Aorta (tissue), 5 donors: ENCODE data around the gene MYO1D. TPM values are rescaled to one million over a fixed set of nuclear protein-coding genes. Genes with fewer than 3 reads are reported as not detected.
A peak's percentile ranks its signal among the peaks of the same experiment; 100 is the strongest.
"Not testable (repeated sequence)": the region's sequence is repeated elsewhere in the genome, so short reads cannot be mapped to it uniquely, and the experiment has no call there.

Experiments used
- ATAC-seq: fragments of 200-7000 bp; cut with Tn5 transposase; one replicate; pipeline ENCODE4 v1.9.1; 2022; ENCODE audit warnings: moderate library complexity; ENCODE audit not compliant: low FRiP score
- DNase-seq, 2 donors: peaks; one replicate each; pipeline ENCODE4 v3.0.0-alpha.2; 2020
- H3K27ac ChIP-seq, 2 donors: one replicate each; pipeline ENCODE4 v1.5.1; 2013; ENCODE audit warnings: low read length in 2 of 2, mild to moderate bottlenecking in 2 of 2, moderate library complexity in 2 of 2, control low read depth in 1 of 2, inconsistent platforms in 1 of 2, low read depth in 1 of 2
- H3K27me3 ChIP-seq, 2 donors: one replicate each; pipeline ENCODE4 v1.6.1; 2013; ENCODE audit warnings: control low read depth in 1 of 2, low read length in 1 of 2, mild to moderate bottlenecking in 1 of 2, moderate library complexity in 1 of 2; ENCODE audit not compliant: insufficient read depth in 2 of 2, control insufficient read depth in 1 of 2
- H3K36me3 ChIP-seq, 2 donors: one replicate each; pipeline ENCODE4 v1.6.1; 2013; ENCODE audit warnings: control low read depth in 1 of 2, low read length in 1 of 2, mild to moderate bottlenecking in 1 of 2; ENCODE audit not compliant: insufficient read depth in 2 of 2, control insufficient read depth in 1 of 2
- H3K4me1 ChIP-seq, 2 donors: one replicate each; pipeline ENCODE4 v1.6.1; 2013; ENCODE audit warnings: low read length in 2 of 2, control low read depth in 1 of 2, mild to moderate bottlenecking in 1 of 2, moderate library complexity in 1 of 2; ENCODE audit not compliant: insufficient read depth in 2 of 2, control insufficient read depth in 1 of 2
- H3K4me3 ChIP-seq, 2 donors: one replicate each; pipeline ENCODE4 v1.5.1; 2013; ENCODE audit warnings: low read length in 2 of 2, control low read depth in 1 of 2, mild to moderate bottlenecking in 1 of 2
- H3K9me3 ChIP-seq: one replicate; pipeline ENCODE4 v1.6.1; 2013; ENCODE audit warnings: mild to moderate bottlenecking, low read length; ENCODE audit not compliant: control insufficient read depth
- WGBS, 2 donors: extraction: QIAGEN DNeasy Blood & Tissue Kit; methylation state at CpG; one replicate each; pipeline ENCODE4 v1.1.7; 2013; 5-methylcytosine and 5-hydroxymethylcytosine counted together
- intact Hi-C, 2 donors: fragments of 100-400 bp; cut with DNase I; formaldehyde crosslinking; loops; one replicate each; pipeline versions ENCODE4 v1.14.2 to v1.15.0; 2022
- polyA plus RNA-seq, 2 donors: library from polyadenylated mRNA; stranded (reverse); fragments of 200-250 nt; gene quantifications; one replicate each; pipeline ENCODE4 v1.2.3, GENCODE V29; 2013
- total RNA-seq, 2 donors: library from RNA; stranded (reverse); fragmentation: NEBNext Ultra II Directional; extraction: Animal tissue kit (Norgen Biotek cat#: 25700); gene quantifications; one replicate each; pipeline ENCODE4 v1.2.1, GENCODE V29; 2021
- donor health status: healthy with polysubstance abuse.
- donor health status: Bipolar disorder and iron deficiency.
- donor health status: DM: no; HTN: no; CAD: no.
- donor health status: DM: no; HTN: no; CAD: no.
- donor health status: DM: yes; HTN: yes; CAD: no.

Gene MYO1D
- total and polyA plus RNA-seq, 4 donors = 62.5 to 358 (median 164) TPM

DNA sequence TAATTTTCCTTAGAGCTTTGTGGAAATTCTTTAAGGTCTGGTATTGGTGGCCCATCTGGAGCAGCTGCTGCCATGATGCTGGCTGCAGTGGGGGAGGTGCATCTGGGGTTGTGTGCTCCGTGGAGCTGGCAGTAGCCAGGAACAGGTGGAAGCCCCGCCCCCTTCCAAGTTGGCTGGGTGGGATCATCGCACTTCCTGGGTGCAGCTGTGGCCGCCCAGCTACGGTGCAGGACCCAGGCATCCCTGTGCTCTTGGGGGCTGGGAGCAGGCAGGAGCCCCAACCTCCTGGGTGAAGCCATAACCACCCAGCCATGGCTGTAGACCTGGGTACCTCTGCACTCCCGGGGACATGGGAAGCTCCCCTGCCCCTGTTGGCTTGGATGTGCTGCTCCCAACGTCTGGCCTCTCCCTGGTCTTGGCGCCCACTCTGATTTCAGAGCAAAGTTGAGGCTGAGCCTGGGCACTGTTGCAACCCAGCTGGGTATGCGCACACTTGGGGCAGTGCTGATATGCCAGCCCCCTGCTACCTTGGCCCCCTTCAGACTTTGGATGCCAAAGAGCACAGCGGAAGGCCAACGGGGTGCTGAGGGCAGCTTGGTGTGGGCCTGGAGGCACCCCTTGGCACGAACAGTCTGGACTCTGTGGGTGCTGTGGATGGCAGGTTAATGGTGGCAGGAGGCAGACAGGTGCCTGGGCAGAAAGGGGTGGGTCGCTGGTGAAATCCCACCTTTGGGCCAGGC lies 145.2 kb downstream of the MYO1D start:
- DNase-seq (no peak), ATAC-seq (peak; percentile 11)
- Histone ChIP-seq H3K27me3 (no peaks in the 10 kb centered on the region), H3K9me3 (no peaks in the 10 kb centered on the region), H3K36me3 (peaks cover under 1 to 1% of the 10 kb centered on the region in 2 donors), H3K4me1 (no peaks in the 10 kb centered on the region), H3K4me3 (no peak overlapping the region), H3K27ac (no peak overlapping the region)
- intact Hi-C loops = no loop called here
- WGBS, 2 donors = 93 to 98% methylated on average over 11 to 13 of the region's 13 CpGs

DNA sequence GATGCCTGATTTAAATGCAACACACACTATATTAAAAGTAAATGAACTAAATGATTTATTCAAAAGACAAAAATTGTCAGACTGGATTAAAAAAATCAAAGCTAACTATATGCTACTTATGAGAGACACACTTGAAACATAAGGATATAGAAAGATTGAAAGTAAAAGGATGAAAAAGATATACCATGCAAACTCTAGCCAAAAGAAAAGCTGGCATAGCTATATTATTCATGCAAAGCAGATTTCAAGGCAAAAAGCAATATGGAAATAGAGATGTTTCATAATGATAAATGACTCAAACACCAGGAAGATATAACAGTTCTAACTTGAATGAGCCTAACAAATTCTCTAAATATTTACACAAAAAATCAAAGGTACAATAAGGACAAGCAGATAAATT lies 149.2 kb downstream of the MYO1D start:
- H3K27ac ChIP-seq = no peak overlapping the region
- intact Hi-C loops = no loop called here
- no peaks in the 10 kb centered on the region for H3K27me3 ChIP-seq
- H3K9me3 ChIP-seq = no peaks in the 10 kb centered on the region
- ATAC-seq (no peak), DNase-seq (no peak)
- H3K4me3 ChIP-seq = no peak overlapping the region
- H3K36me3 ChIP-seq = peaks cover 0 to 2% of the 10 kb centered on the region in 2 donors
- H3K4me1 ChIP-seq = no peaks in the 10 kb centered on the region

DNA sequence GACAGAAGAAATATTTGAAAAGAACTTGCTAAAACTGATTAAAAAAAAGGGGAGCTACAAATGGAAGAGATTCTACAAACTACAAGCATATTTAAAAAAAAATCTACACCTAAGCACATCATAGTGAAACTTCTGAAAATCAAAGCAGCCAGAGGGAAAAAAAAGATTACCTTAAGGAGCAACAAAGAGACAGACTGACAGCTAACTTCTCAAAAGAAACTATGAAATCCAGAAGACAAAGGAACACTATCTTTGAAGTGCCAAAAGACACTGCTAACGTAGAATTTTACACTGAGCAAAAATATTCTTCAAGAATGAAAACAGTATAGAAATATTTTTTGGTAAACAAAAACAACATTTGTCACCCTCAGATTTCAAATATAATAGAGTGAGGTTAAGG lies 151.2 kb downstream of the MYO1D start:
- intact Hi-C loops = no loop called here
- DNase-seq (no peak), ATAC-seq (no peak)
- Histone ChIP-seq H3K9me3 (no peaks in the 10 kb centered on the region), H3K36me3 (peaks cover 2 to 5% of the 10 kb centered on the region in 2 donors), H3K27me3 (no peaks in the 10 kb centered on the region), H3K4me3 (no peak overlapping the region), H3K4me1 (no peaks in the 10 kb centered on the region), H3K27ac (no peak overlapping the region)
- WGBS, 2 donors = 95 to 97% methylated on average over 1 of the region's 1 CpG

DNA sequence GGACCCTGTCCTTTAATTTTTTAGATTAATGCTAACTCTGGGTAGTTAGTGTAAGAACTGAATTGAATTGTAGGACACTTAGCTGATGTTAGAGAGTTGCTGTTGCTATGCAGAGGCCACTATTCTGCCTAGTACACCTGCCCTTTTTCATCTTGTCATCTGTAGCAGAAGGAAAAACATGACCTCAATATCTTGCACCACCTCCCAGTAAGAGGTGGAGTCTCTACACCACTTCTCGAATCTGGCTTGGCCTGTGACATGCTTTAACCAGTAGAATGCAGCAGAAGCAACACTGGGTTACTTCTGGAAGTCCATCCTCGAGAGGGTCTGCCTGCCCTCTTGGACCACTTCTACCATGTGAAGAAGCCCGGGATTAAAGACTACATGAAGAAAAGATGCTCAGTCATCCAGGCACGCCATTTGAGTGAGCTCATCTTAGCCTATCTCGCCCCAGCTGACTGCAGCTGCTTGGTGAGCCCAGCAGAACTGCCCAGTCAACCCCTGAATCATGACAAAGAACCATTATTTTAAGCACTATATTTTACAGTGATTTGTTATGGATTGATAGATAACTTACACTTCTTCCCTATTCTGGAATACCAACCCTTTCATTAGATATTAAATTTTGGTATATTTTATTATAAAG lies 153.5 kb downstream of the MYO1D start:
- Histone ChIP-seq H3K27me3 (no peaks in the 10 kb centered on the region), H3K4me3 (no peak overlapping the region), H3K36me3 (peaks cover 4 to 7% of the 10 kb centered on the region in 2 donors), H3K4me1 (no peaks in the 10 kb centered on the region), H3K9me3 (no peaks in the 10 kb centered on the region), H3K27ac (no peak overlapping the region)
- DNase-seq (no peak), ATAC-seq (no peak)
- WGBS, 2 donors = 85 to 92% methylated on average over 5 of the region's 5 CpGs
- intact Hi-C loops = no loop called here

DNA sequence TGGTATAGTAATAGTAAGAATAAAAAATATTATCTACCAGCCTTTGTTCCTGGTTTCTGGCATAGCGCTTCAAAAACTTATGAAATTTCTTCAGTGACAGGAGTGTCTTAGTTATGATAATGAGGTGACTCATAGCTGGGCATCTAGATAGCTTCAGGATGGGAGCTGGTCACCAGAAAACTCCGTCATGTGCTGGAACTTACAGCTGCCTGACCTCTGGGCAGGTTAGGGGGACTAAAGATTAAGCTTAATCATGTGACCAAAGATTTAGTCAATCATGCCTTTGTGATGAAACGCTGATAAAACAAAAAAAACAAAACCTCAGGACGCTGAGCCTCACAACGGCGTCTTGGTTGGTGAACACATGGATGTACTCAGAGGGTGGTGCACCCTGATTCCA lies 154.2 kb downstream of the MYO1D start:
- no peak overlapping the region for H3K27ac ChIP-seq
- no peaks in the 10 kb centered on the region for H3K27me3 ChIP-seq
- H3K9me3 ChIP-seq = no peaks in the 10 kb centered on the region
- intact Hi-C loops = no loop called here
- H3K4me3 ChIP-seq = no peak overlapping the region
- H3K4me1 ChIP-seq = no peaks in the 10 kb centered on the region
- no peak for DNase-seq
- H3K36me3 ChIP-seq = peaks cover 4 to 7% of the 10 kb centered on the region in 2 donors
- ATAC-seq = no peak
- 95% methylated on average over 6 of the region's 6 CpGs for WGBS, 2 donors

DNA sequence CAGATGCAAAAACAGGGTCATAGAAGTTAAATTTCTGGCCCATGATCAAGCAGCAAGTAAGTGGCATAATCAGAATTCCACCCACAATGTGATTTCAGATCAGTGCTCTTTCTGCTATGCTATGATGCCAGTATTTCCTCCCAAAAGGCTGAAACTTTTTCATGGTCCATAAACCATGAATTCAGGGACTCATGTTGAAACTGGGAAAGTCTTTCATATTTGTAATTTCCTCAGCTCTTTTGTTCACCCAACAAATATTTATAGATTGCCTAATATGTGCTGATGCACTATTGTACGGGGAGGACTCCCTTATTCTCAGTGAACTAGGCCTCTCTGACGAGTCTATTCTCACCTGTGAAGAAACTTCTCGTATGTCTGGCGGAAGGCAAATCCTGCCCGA lies 156.3 kb downstream of the MYO1D start:
- WGBS, 2 donors = 94 to 96% methylated on average over 5 of the region's 5 CpGs
- H3K4me3 ChIP-seq = no peak overlapping the region
- H3K36me3 ChIP-seq = peaks cover 4 to 7% of the 10 kb centered on the region in 2 donors
- intact Hi-C loops = no loop called here
- DNase-seq = no peak
- no peak for ATAC-seq
- H3K27ac ChIP-seq = no peak overlapping the region
- no peaks in the 10 kb centered on the region for H3K27me3 ChIP-seq
- H3K4me1 ChIP-seq = no peaks in the 10 kb centered on the region
- H3K9me3 ChIP-seq = no peaks in the 10 kb centered on the region

DNA sequence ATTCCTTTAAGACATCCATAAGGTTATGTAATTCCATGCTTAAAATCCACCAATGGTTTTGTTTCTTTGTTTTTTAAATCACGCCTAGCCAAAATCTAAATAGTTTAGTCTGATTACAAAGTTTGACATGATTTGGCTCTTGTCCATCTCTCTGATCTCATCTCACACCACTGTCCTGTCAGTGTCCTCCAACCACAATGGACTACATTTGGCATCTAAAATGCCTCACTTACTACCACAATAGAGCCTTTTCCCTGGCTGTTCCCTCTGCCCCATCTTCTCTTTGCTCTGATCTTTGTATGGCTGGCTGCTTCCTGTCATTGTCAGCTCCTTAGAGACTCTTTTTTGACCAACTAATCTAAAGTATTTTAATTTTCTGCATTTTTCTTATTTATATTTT lies 157.2 kb downstream of the MYO1D start:
- H3K9me3 ChIP-seq = no peaks in the 10 kb centered on the region
- 96 to 100% methylated on average over 1 of the region's 1 CpG for WGBS, 2 donors
- ATAC-seq (no peak), DNase-seq (no peak)
- intact Hi-C loops = no loop called here
- no peak overlapping the region for H3K4me3 ChIP-seq
- no peaks in the 10 kb centered on the region for H3K4me1 ChIP-seq
- H3K36me3 ChIP-seq = peaks cover 4 to 7% of the 10 kb centered on the region in 2 donors
- H3K27ac ChIP-seq = no peak overlapping the region
- H3K27me3 ChIP-seq = no peaks in the 10 kb centered on the region

DNA sequence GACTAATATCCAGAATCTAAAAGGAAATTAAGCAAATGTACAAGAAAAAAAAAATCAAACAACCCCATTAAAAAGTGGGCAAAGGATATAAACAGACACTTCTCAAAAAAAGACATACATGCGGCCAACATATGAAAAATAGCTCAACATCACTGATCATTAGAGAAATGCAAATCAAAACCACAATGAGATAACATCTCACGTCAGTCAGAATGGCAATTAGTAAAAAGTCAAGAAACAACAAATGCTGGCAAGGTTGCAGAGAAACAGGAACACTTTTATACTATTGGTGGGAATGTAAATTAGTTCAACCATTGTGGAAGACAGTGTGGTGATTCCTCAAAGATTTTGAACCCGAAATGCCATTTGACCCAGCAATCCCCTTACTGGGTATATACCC lies 162.0 kb downstream of the MYO1D start:
- H3K27me3 ChIP-seq, H3K36me3 ChIP-seq, H3K9me3 ChIP-seq, ATAC-seq, intact Hi-C loops, H3K4me1 ChIP-seq, DNase-seq, H3K4me3 ChIP-seq, H3K27ac ChIP-seq: not testable (repeated sequence)
- WGBS, 2 donors = 95% methylated on average over 3 of the region's 3 CpGs

DNA sequence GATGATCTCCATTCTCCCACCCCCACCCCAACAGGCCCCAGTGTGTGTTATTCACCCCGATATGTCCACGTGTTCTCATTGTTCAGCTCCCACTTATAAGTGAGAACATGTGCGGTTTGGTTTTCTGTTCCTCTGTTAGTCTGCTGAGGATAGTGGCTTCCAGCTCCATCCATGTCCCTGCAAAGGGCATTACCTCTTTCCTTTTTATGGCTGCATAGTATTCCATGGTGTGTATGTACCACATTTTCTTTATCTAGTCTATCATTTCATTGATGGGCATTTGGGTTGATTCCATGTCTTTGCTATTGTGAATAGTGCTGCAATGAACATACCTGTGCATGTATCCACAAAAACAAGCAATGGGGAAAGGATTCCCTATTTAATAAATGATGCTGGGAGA lies 162.7 kb downstream of the MYO1D start:
- H3K4me3 ChIP-seq, DNase-seq, H3K27ac ChIP-seq, intact Hi-C loops, H3K27me3 ChIP-seq, ATAC-seq, H3K9me3 ChIP-seq, H3K36me3 ChIP-seq, H3K4me1 ChIP-seq: not testable (repeated sequence)
- 96 to 99% methylated on average over 3 of the region's 3 CpGs for WGBS, 2 donors
